ENCODE results near the gene VMAC.
A peak's percentile ranks its signal among the peaks of the same experiment; 100 is the strongest.
"Not testable (repeated sequence)": the region's sequence is repeated elsewhere in the genome, so short reads cannot be mapped to it uniquely, and the experiment has no call there.

Gene VMAC

GRCh38 chr19:5884065-5884811 lies 20.4 kb upstream of the VMAC start:
- not testable (repeated sequence) for DNase-seq (ENCODE audit: low read depth)

GRCh38 chr19:5889288-5889971 lies 15.2 kb upstream of the VMAC start:
- DNase-seq (ENCODE audit: low read depth) = no peak

GRCh38 chr19:5890099-5890498 lies 14.6 kb upstream of the VMAC start:
- DNase-seq (ENCODE audit: low read depth) = no peak

- DNase-seq (ENCODE audit: low read depth) = no peak
Observed at GRCh38 chr19:5891572-5891937, 13.1 kb upstream of the VMAC start.

GRCh38 chr19:5891938-5892771 lies 12.5 kb upstream of the VMAC start:
- DNase-seq (ENCODE audit: low read depth) = no peak

GRCh38 chr19:5892772-5893275 lies 11.8 kb upstream of the VMAC start:
- no peak for DNase-seq (ENCODE audit: low read depth)

GRCh38 chr19:5893296-5893903 lies 11.3 kb upstream of the VMAC start:
- no peak for DNase-seq (ENCODE audit: low read depth)

- DNase-seq (ENCODE audit: low read depth) = no peak
Observed at GRCh38 chr19:5893907-5894703, 10.6 kb upstream of the VMAC start.

GRCh38 chr19:5894704-5895349 lies 9.8 kb upstream of the VMAC start:
- DNase-seq (ENCODE audit: low read depth) = no peak

- no peak for DNase-seq (ENCODE audit: low read depth)
Observed at GRCh38 chr19:5895409-5895808, 9.3 kb upstream of the VMAC start.

GRCh38 chr19:5895890-5896289 lies 8.8 kb upstream of the VMAC start:
- no peak for DNase-seq (ENCODE audit: low read depth)

- no peak for DNase-seq (ENCODE audit: low read depth)
Observed at GRCh38 chr19:5896365-5897076, 8.2 kb upstream of the VMAC start.

GRCh38 chr19:5897189-5897969 lies 7.3 kb upstream of the VMAC start:
- DNase-seq (ENCODE audit: low read depth) = no peak

- DNase-seq (ENCODE audit: low read depth) = no peak
Observed at GRCh38 chr19:5899728-5900526, 4.7 kb upstream of the VMAC start.

GRCh38 chr19:5900976-5901375 lies 3.7 kb upstream of the VMAC start:
- DNase-seq (ENCODE audit: low read depth) = no peak

GRCh38 chr19:5903056-5903623 lies 1.5 kb upstream of the VMAC start:
- DNase-seq (ENCODE audit: low read depth) = no peak

- peak; percentile 95 for DNase-seq (ENCODE audit: low read depth)
Observed at GRCh38 chr19:5903624-5904351, 884 bp upstream of the VMAC start, which contains the start of gene NDUFA11. NDUFA11 (minus strand) TSS chr19:5903790; CDS start chr19:5903708, 82 bp downstream.
